Colonic mucosa (tissue), 4 donors: Measurements from ENCODE around the gene CNGA3. TPM values are rescaled to one million over a fixed set of nuclear protein-coding genes. Genes with fewer than 3 reads are reported as not detected.

Experiments
- DNase-seq: peaks from one replicate; pipeline ENCODE4 v3.0.0-alpha.2; 2020
- H3K27ac ChIP-seq: fragments of 200-600 bp; one replicate; pipeline ENCODE4 v1.8.0; 2021
- H3K27me3 ChIP-seq: fragments of 200-600 bp; one replicate; pipeline ENCODE4 v1.8.0; 2021
- H3K36me3 ChIP-seq: fragments of 200-600 bp; one replicate; pipeline ENCODE4 v1.8.0; 2021
- H3K4me1 ChIP-seq: fragments of 200-600 bp; one replicate; pipeline ENCODE4 v1.8.0; 2021; ENCODE audit warnings: mild to moderate bottlenecking
- H3K4me3 ChIP-seq: fragments of 200-600 bp; one replicate; pipeline ENCODE4 v1.8.0; 2021
- H3K9ac ChIP-seq, 2 donors: one replicate each; pipeline ENCODE4 v1.7.0; 2013; ENCODE audit warnings: control low read depth in 2 of 2, low read depth in 2 of 2, low read length in 2 of 2
- H3K9me3 ChIP-seq: fragments of 200-600 bp; one replicate; pipeline ENCODE4 v1.8.0; 2021
- intact Hi-C: fragments of 100-400 bp; cut with DNase I; formaldehyde crosslinking; loops from one replicate; pipeline ENCODE4 v1.14.1; 2022
- total RNA-seq, 2 donors: library from RNA; stranded (reverse); fragmentation: NEBNext Ultra II Directional in 1 of 2; extraction: Animal tissue kit (Norgen Biotek cat#: 25700) in 1 of 2; gene quantifications; one replicate each; pipeline ENCODE4 v1.2.1, GENCODE V29; 2021
- TF ChIP-seq, protein P1 (sequence below): fragments of 200-600 bp; IDR thresholded peaks from one replicate; pipeline ENCODE4 v1.8.0; 2022; ENCODE audit warnings: antibody characterized with exemption, mild to moderate bottlenecking
- donor health status: healthy.
- donor health status: DM: no; HTN: no; CAD: no.
- donor health status: DM: no; HTN: no; CAD: no.

Gene CNGA3
- total RNA-seq, 2 donors from 2014 or later, result 0.20 to 0.35 TPM

GRCh38 chr2:98332989-98333388, 13.3 kb upstream of the CNGA3 start:
- Histone ChIP-seq H3K9me3 (no peaks in the 10 kb centered on the region), H3K27me3 (no peaks in the 10 kb centered on the region), H3K9ac (no peak overlapping the region), H3K36me3 (no peaks in the 10 kb centered on the region), H3K27ac (no peak overlapping the region), H3K4me1 (no peaks in the 10 kb centered on the region), H3K4me3 (no peak overlapping the region)
- no peak for DNase-seq
- intact Hi-C loops, result no loop called here
- TF ChIP-seq, protein P1, sequence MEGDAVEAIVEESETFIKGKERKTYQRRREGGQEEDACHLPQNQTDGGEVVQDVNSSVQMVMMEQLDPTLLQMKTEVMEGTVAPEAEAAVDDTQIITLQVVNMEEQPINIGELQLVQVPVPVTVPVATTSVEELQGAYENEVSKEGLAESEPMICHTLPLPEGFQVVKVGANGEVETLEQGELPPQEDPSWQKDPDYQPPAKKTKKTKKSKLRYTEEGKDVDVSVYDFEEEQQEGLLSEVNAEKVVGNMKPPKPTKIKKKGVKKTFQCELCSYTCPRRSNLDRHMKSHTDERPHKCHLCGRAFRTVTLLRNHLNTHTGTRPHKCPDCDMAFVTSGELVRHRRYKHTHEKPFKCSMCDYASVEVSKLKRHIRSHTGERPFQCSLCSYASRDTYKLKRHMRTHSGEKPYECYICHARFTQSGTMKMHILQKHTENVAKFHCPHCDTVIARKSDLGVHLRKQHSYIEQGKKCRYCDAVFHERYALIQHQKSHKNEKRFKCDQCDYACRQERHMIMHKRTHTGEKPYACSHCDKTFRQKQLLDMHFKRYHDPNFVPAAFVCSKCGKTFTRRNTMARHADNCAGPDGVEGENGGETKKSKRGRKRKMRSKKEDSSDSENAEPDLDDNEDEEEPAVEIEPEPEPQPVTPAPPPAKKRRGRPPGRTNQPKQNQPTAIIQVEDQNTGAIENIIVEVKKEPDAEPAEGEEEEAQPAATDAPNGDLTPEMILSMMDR, result no peak

DNA sequence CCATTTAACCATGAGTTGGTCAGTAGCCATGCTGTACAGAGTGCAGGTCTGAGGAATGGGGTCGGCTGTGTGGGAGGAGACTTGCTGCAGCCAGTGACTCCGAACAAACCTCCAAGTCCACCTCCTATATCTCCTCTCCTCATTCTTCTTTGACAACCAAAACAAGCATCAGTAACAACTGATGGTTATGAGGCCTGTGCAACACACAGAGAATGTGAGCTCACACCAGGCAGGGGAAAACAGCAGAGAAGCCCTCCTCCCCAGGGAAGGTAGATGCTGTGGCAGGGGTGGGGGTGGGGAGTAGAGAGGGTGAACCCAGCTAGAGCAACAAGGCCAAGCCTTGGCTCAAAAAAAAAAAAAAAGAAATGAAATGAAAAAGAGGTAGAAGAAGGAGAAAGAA, 12.3 kb upstream of the CNGA3 start:
- intact Hi-C loops, result no loop called here
- H3K4me3 ChIP-seq, result no peak overlapping the region
- no peak for DNase-seq
- no peaks in the 10 kb centered on the region for H3K27me3 ChIP-seq
- TF ChIP-seq, protein P1, result no peak
- no peak overlapping the region for H3K27ac ChIP-seq
- no peak overlapping the region for H3K9ac ChIP-seq
- H3K36me3 ChIP-seq, result no peaks in the 10 kb centered on the region
- no peaks in the 10 kb centered on the region for H3K4me1 ChIP-seq
- no peaks in the 10 kb centered on the region for H3K9me3 ChIP-seq

DNA sequence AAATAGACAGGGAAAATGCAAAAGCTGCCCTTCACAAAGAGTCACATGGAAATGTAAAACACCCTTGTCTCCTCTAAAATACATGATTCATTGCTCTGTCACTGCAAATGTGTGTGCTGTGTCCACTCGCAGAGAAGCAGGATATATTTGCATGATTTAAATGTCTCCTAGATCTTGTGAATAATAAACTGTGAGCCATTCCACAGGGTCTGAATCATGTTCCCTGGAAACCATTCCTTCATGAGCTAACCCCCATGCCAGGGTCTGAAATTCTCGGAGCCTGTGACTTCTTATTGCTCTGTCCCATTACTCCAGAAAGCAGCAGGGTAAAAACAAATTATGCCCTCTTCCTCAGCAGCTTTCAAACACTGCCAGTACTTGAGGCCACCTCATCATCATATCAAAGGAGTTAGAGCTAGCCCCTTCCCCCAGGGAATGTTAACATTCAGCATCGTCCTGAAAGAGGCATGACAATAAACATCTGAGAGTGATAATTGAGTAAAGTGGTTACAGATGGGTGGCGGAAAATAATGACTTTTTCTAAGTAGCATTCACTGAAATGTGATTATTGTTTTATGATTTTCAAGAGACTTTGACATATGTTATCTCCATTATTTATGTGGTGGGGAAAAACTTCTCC, 11.7 kb upstream of the CNGA3 start:
- TF ChIP-seq, protein P1, result no peak
- Histone ChIP-seq H3K9ac (no peak overlapping the region), H3K27me3 (no peaks in the 10 kb centered on the region), H3K4me3 (no peak overlapping the region), H3K36me3 (no peaks in the 10 kb centered on the region), H3K27ac (no peak overlapping the region), H3K9me3 (no peaks in the 10 kb centered on the region), H3K4me1 (no peaks in the 10 kb centered on the region)
- no peak for DNase-seq
- intact Hi-C loops, result no loop called here

GRCh38 chr2:98335271-98335670, 11.0 kb upstream of the CNGA3 start:
- no peak overlapping the region for H3K9ac ChIP-seq
- DNase-seq, result no peak
- no peaks in the 10 kb centered on the region for H3K9me3 ChIP-seq
- TF ChIP-seq, protein P1, result no peak
- intact Hi-C loops, result no loop called here
- H3K4me3 ChIP-seq, result no peak overlapping the region
- H3K36me3 ChIP-seq, result no peaks in the 10 kb centered on the region
- no peaks in the 10 kb centered on the region for H3K4me1 ChIP-seq
- H3K27me3 ChIP-seq, result no peaks in the 10 kb centered on the region
- H3K27ac ChIP-seq, result no peak overlapping the region

- H3K4me3 ChIP-seq, result no peak overlapping the region
- no peak overlapping the region for H3K9ac ChIP-seq
- H3K27ac ChIP-seq, result no peak overlapping the region
- TF ChIP-seq, protein P1, result no peak
- H3K27me3 ChIP-seq, result peaks cover 15% of the 10 kb centered on the region
- intact Hi-C loops, result no loop called here
- H3K4me1 ChIP-seq, result no peaks in the 10 kb centered on the region
- no peaks in the 10 kb centered on the region for H3K36me3 ChIP-seq
- DNase-seq, result no peak
- H3K9me3 ChIP-seq, result no peaks in the 10 kb centered on the region
Observed at GRCh38 chr2:98341241-98341640, 5.0 kb upstream of the CNGA3 start.
